Activated CD8-positive, alpha-beta memory T cell treated with anti-CD3 and anti-CD28 coated beads, Interleukin-2, amount 10 ng/mL, durations not matched to agents 7 days and 5 days (primary cell): Measurements from ENCODE around the gene DAB1. TPM values are rescaled to one million over a fixed set of nuclear protein-coding genes. Genes with fewer than 3 reads are reported as not detected.
"Not testable (repeated sequence)": the region's sequence is repeated elsewhere in the genome, so short reads cannot be mapped to it uniquely, and the experiment has no call there.

Experiments
- ATAC-seq: fragments of 150-1000 bp; cut with Tn5 transposase; one replicate; pipeline ENCODE4 v1.10.0; 2021; ENCODE audit warnings: moderate library complexity
- CTCF ChIA-PET: fragments of 350-600 bp; sonication (Branson Sonifier 250); formaldehyde crosslinking; loops from one replicate; lab custom pipeline; 2021; ENCODE audit warnings: antibody characterized with exemption; lab: Charles Lee
- DNase-seq: peaks from one replicate; pipeline ENCODE4 v3.0.0-alpha.2; 2020
- H3K27ac Mint-ChIP-seq: one replicate; pipeline ENCODE4 v1.8.0; 2021; ENCODE audit warnings: mild to moderate bottlenecking, mixed read lengths
- H3K27me3 Mint-ChIP-seq: one replicate; pipeline ENCODE4 v1.8.0; 2021; ENCODE audit warnings: mixed read lengths
- H3K36me3 Mint-ChIP-seq: one replicate; pipeline ENCODE4 v1.8.0; 2021; ENCODE audit warnings: mild to moderate bottlenecking, mixed read lengths
- H3K4me1 Mint-ChIP-seq: one replicate; pipeline ENCODE4 v1.8.0; 2021; ENCODE audit warnings: mixed read lengths
- H3K4me3 Mint-ChIP-seq: one replicate; pipeline ENCODE4 v1.8.0; 2021; ENCODE audit warnings: mild to moderate bottlenecking, moderate library complexity, mixed read lengths
- H3K9me3 Mint-ChIP-seq: one replicate; pipeline ENCODE4 v1.8.0; 2022; ENCODE audit warnings: low read depth, mixed read lengths
- total RNA-seq, 2 experiments: library from RNA; stranded (reverse); gene quantifications; one replicate each; pipeline ENCODE4 v1.2.3, GENCODE V29; 2021

The DAB1 gene
- total RNA-seq, 2 experiments from 2014 or later = 0.15 TPM; not detected in 1

DNA sequence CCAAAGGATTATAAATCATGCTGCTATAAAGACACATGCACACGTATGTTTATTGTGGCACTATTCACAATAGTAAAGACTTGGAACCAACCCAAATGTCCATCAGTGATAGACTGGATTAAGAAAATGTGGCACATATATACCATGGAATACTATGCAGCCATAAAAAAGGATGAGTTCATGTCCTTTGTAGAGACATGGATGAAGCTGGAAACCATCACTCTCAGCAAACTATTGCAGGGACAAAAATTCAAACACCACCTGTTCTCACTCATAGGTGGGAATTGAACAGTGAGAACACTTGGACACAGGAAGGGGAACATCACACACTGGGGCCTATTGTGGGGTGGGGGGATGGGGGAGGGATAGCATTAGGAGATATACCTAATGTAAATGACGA lies 203.0 kb downstream of the DAB1 start:
- H3K4me1 Mint-ChIP-seq, CTCF ChIA-PET, H3K27ac Mint-ChIP-seq, H3K27me3 Mint-ChIP-seq, H3K4me3 Mint-ChIP-seq, H3K36me3 Mint-ChIP-seq, H3K9me3 Mint-ChIP-seq, DNase-seq, ATAC-seq: not testable (repeated sequence)

GRCh38 chr1:57218487-57219079 lies 205.3 kb downstream of the DAB1 start:
- no peak for DNase-seq
- H3K9me3 Mint-ChIP-seq = no peaks in the 10 kb centered on the region
- H3K4me3 Mint-ChIP-seq = no peak overlapping the region
- no peak overlapping the region for H3K27ac Mint-ChIP-seq
- H3K36me3 Mint-ChIP-seq = no peaks in the 10 kb centered on the region
- ATAC-seq = no peak
- H3K4me1 Mint-ChIP-seq = no peaks in the 10 kb centered on the region
- H3K27me3 Mint-ChIP-seq = no peaks in the 10 kb centered on the region
- CTCF ChIA-PET = no interaction called here

DNA sequence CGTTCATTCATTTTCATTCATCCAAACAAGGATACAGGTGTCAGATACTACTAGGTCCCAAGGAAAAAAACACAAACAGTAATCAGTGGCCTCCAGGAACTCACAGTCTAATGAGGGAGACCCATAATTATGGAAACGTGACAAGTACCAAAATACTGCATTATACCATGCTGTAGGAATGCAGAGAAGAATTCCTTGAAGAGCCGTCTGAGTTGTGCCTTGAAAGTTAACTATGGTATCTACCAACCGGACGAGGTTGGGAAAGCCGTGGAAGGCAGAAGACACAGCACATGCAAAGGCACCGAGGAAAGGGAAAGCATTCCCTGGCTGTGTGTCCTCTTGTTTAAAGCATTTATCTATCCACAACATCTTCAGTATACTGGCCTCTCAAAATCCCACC lies 206.0 kb downstream of the DAB1 start:
- ATAC-seq = no peak

GRCh38 chr1:57214951-57215575 lies 208.8 kb downstream of the DAB1 start:
- H3K27ac Mint-ChIP-seq = no peak overlapping the region
- H3K36me3 Mint-ChIP-seq = no peaks in the 10 kb centered on the region
- H3K9me3 Mint-ChIP-seq = no peaks in the 10 kb centered on the region
- ATAC-seq (no peak), DNase-seq (no peak)
- no peaks in the 10 kb centered on the region for H3K4me1 Mint-ChIP-seq
- H3K27me3 Mint-ChIP-seq = no peaks in the 10 kb centered on the region
- CTCF ChIA-PET = no interaction called here
- no peak overlapping the region for H3K4me3 Mint-ChIP-seq

More for the DNA sequence above, 206.0 kb downstream of the DAB1 start:
- Mint-ChIP-seq H3K9me3 (no peaks in the 10 kb centered on the region), H3K4me1 (no peaks in the 10 kb centered on the region), H3K27me3 (no peaks in the 10 kb centered on the region), H3K27ac (no peak overlapping the region), H3K4me3 (no peak overlapping the region), H3K36me3 (no peaks in the 10 kb centered on the region)
- CTCF ChIA-PET = no interaction called here
- DNase-seq = no peak

- Mint-ChIP-seq H3K27me3 (no peaks in the 10 kb centered on the region), H3K27ac (no peak overlapping the region), H3K36me3 (no peaks in the 10 kb centered on the region), H3K4me1 (no peaks in the 10 kb centered on the region), H3K9me3 (no peaks in the 10 kb centered on the region), H3K4me3 (no peak overlapping the region)
- no peak for ATAC-seq
- CTCF ChIA-PET = no interaction called here
- DNase-seq = no peak
These were observed 213.0 kb downstream of the DAB1 start for GRCh38 chr1:57210881-57211280.

- no peaks in the 10 kb centered on the region for H3K9me3 Mint-ChIP-seq
- no peaks in the 10 kb centered on the region for H3K4me1 Mint-ChIP-seq
- no peak overlapping the region for H3K4me3 Mint-ChIP-seq
- no peaks in the 10 kb centered on the region for H3K36me3 Mint-ChIP-seq
- ATAC-seq (no peak), DNase-seq (no peak)
- CTCF ChIA-PET = no interaction called here
- no peaks in the 10 kb centered on the region for H3K27me3 Mint-ChIP-seq
- H3K27ac Mint-ChIP-seq = no peak overlapping the region
These were observed 214.4 kb downstream of the DAB1 start for GRCh38 chr1:57209495-57209894.

GRCh38 chr1:57208741-57209302 lies 215.0 kb downstream of the DAB1 start:
- Mint-ChIP-seq H3K4me3 (no peak overlapping the region), H3K27me3 (no peaks in the 10 kb centered on the region), H3K9me3 (no peaks in the 10 kb centered on the region), H3K27ac (no peak overlapping the region), H3K36me3 (no peaks in the 10 kb centered on the region), H3K4me1 (no peaks in the 10 kb centered on the region)
- DNase-seq (no peak), ATAC-seq (no peak)
- CTCF ChIA-PET = no interaction called here

- CTCF ChIA-PET = no interaction called here
- Mint-ChIP-seq H3K27ac (no peak overlapping the region), H3K27me3 (no peaks in the 10 kb centered on the region), H3K36me3 (no peaks in the 10 kb centered on the region), H3K4me1 (no peaks in the 10 kb centered on the region), H3K4me3 (no peak overlapping the region), H3K9me3 (no peaks in the 10 kb centered on the region)
- DNase-seq (no peak), ATAC-seq (no peak)
These were observed 217.8 kb downstream of the DAB1 start for GRCh38 chr1:57206038-57206437.

- H3K4me3 Mint-ChIP-seq = no peak overlapping the region
- H3K9me3 Mint-ChIP-seq = no peaks in the 10 kb centered on the region
- no peak for DNase-seq
- CTCF ChIA-PET = no interaction called here
- no peaks in the 10 kb centered on the region for H3K27me3 Mint-ChIP-seq
- H3K27ac Mint-ChIP-seq = no peak overlapping the region
- H3K4me1 Mint-ChIP-seq = no peaks in the 10 kb centered on the region
- no peaks in the 10 kb centered on the region for H3K36me3 Mint-ChIP-seq
- no peak for ATAC-seq
These were observed 218.7 kb downstream of the DAB1 start for GRCh38 chr1:57204942-57205787.

DNA sequence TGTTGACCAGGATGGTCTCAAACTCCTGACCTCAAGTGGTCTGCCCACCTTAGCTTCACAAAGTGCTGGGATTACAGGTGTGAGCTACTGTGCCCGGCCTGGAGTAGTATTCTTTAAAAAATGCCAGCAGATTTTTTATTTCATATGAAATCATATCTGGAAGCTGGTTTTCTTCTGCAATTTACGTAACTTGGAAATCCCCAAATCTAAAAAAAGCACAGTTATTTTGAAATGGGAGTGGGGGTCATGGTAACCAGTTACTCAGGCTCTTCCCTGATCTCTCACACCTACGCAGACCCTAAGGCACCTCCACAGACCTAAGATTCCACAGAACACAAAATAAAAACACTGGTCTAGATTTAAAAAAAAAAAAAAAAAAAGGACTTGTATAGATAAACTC lies 219.8 kb downstream of the DAB1 start:
- H3K4me3 Mint-ChIP-seq = no peak overlapping the region

DNA sequence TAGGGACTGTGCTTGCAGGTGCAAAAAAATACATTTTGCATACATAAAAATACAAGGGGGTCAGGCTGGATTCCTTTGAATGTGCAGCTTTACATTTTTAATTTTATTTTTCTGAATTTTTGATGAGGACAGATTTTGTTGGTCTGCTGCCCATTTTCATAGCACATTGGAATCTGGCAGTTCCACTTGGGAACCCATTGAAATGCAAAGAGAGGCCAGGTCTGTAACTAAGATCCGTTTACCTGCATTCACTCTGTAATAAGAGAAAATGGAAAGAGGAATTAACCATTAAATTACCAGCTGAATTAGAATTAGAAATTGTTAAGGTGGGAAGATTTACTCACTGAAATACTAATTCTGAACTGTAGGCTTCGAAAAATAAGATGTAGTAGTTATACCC lies 221.6 kb downstream of the DAB1 start:
- Mint-ChIP-seq H3K4me1 (no peaks in the 10 kb centered on the region), H3K36me3 (no peaks in the 10 kb centered on the region), H3K27me3 (no peaks in the 10 kb centered on the region), H3K4me3 (no peak overlapping the region), H3K27ac (no peak overlapping the region), H3K9me3 (no peaks in the 10 kb centered on the region)
- no peak for ATAC-seq
- DNase-seq = no peak
- CTCF ChIA-PET = no interaction called here

More for the DNA sequence above, 219.8 kb downstream of the DAB1 start:
- H3K36me3 Mint-ChIP-seq = no peaks in the 10 kb centered on the region
- no peak for DNase-seq
- H3K9me3 Mint-ChIP-seq = no peaks in the 10 kb centered on the region
- CTCF ChIA-PET = no interaction called here
- no peaks in the 10 kb centered on the region for H3K4me1 Mint-ChIP-seq
- no peak for ATAC-seq
- H3K27ac Mint-ChIP-seq = no peak overlapping the region
- H3K27me3 Mint-ChIP-seq = no peaks in the 10 kb centered on the region

GRCh38 chr1:57198912-57199311 lies 224.9 kb downstream of the DAB1 start:
- Mint-ChIP-seq H3K9me3 (no peaks in the 10 kb centered on the region), H3K27ac (no peak overlapping the region), H3K27me3 (no peaks in the 10 kb centered on the region), H3K36me3 (no peaks in the 10 kb centered on the region), H3K4me1 (no peaks in the 10 kb centered on the region), H3K4me3 (no peak overlapping the region)
- DNase-seq = no peak
- CTCF ChIA-PET = no interaction called here
- ATAC-seq = no peak

GRCh38 chr1:57195436-57195941 lies 228.4 kb downstream of the DAB1 start:
- no peaks in the 10 kb centered on the region for H3K27me3 Mint-ChIP-seq
- DNase-seq (no peak), ATAC-seq (no peak)
- H3K27ac Mint-ChIP-seq = no peak overlapping the region
- H3K4me1 Mint-ChIP-seq = no peaks in the 10 kb centered on the region
- no peak overlapping the region for H3K4me3 Mint-ChIP-seq
- CTCF ChIA-PET = no interaction called here
- H3K36me3 Mint-ChIP-seq = no peaks in the 10 kb centered on the region
- no peaks in the 10 kb centered on the region for H3K9me3 Mint-ChIP-seq
